ENCODE results near the gene PCDH9.

PCDH9 gene

DNA sequence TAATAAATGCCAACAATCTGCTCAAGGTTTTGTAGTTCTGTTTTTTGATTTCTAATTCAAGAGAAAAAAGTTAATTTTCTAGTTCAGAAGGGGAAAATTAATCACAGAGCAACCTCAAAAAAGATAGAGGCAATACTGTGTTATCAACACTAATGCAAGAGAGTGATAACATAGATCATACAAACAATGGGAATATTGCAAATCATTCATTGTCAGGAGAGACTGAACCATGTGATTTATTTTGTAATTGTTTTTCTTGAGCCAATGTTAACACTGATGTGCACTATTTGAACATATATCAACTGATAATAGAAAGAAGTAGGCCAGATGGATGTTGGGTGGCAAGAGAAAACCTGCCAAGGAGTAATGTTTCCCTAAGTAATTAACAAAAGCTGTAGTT is 19.9 kb downstream of the PCDH9 start:
- no peaks in the 10 kb centered on the region for H3K27me3 Mint-ChIP-seq
- DNase-seq (no peak), ATAC-seq (no peak)
- no peaks in the 10 kb centered on the region for H3K9me3 Mint-ChIP-seq
- H3K4me3 Mint-ChIP-seq: no peak overlapping the region
- H3K27ac Mint-ChIP-seq: no peak overlapping the region
- H3K36me3 Mint-ChIP-seq (ENCODE audit: low read depth): no peaks in the 10 kb centered on the region
- no peaks in the 10 kb centered on the region for H3K4me1 Mint-ChIP-seq

GRCh38 chr13:67208552-67208951 is 21.6 kb downstream of the PCDH9 start:
- no peaks in the 10 kb centered on the region for H3K36me3 Mint-ChIP-seq (ENCODE audit: low read depth)
- no peaks in the 10 kb centered on the region for H3K4me1 Mint-ChIP-seq
- H3K9me3 Mint-ChIP-seq: no peaks in the 10 kb centered on the region
- H3K4me3 Mint-ChIP-seq: no peak overlapping the region
- H3K27me3 Mint-ChIP-seq: no peaks in the 10 kb centered on the region
- DNase-seq (no peak), ATAC-seq (no peak)
- H3K27ac Mint-ChIP-seq: no peak overlapping the region

- Mint-ChIP-seq H3K9me3 (no peaks in the 10 kb centered on the region), H3K4me3 (no peak overlapping the region), H3K36me3 (ENCODE audit: low read depth) (no peaks in the 10 kb centered on the region), H3K27me3 (no peaks in the 10 kb centered on the region), H3K27ac (no peak overlapping the region), H3K4me1 (no peaks in the 10 kb centered on the region)
- DNase-seq: no peak
- ATAC-seq: no peak
Observed at GRCh38 chr13:67204764-67205163, 25.4 kb downstream of the PCDH9 start.

DNA sequence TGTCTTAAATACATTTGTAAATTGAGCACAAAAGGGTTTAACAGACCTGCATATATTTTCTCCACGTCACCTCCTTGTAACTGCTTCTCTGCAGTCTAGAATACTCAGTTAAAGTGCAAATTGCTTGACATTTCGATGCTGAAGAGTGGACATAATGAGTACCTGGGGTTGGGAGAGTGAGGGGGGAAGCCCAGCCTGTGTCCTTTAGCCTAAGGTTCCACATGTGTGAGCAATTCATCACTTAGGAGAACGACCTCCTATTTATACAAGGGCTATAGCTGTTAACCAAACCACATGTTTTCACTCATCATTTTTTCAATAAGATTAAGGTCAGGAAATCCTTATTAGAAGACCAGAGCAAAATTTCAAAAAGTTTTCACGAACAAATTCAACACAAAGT is 29.5 kb downstream of the PCDH9 start:
- H3K4me1 Mint-ChIP-seq: no peaks in the 10 kb centered on the region
- no peaks in the 10 kb centered on the region for H3K9me3 Mint-ChIP-seq
- H3K36me3 Mint-ChIP-seq (ENCODE audit: low read depth): no peaks in the 10 kb centered on the region
- no peak overlapping the region for H3K4me3 Mint-ChIP-seq
- ATAC-seq: no peak
- DNase-seq: no peak
- H3K27me3 Mint-ChIP-seq: no peaks in the 10 kb centered on the region
- H3K27ac Mint-ChIP-seq: no peak overlapping the region

DNA sequence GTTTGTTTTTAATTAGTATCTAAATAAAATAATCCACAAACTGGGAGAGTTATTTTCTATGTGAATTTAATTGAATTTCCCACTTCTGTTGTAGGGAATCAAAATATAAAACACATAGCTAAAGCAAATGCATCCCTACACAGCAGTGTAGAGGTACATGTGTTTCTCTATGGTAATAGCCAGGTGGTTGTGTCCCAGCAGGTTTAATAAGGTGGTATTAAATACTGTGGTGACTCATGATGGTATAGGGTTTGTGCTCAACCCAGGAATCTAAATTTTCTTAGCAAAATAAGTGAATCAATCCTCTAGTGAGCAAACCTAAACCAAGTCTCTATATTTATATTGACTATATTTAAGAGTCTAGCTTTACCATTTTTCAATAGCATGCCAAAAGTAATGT is 30.0 kb downstream of the PCDH9 start:
- Mint-ChIP-seq H3K27me3 (no peaks in the 10 kb centered on the region), H3K9me3 (no peaks in the 10 kb centered on the region), H3K27ac (no peak overlapping the region), H3K4me3 (no peak overlapping the region), H3K36me3 (ENCODE audit: low read depth) (no peaks in the 10 kb centered on the region), H3K4me1 (no peaks in the 10 kb centered on the region)
- DNase-seq: no peak
- ATAC-seq: no peak

DNA sequence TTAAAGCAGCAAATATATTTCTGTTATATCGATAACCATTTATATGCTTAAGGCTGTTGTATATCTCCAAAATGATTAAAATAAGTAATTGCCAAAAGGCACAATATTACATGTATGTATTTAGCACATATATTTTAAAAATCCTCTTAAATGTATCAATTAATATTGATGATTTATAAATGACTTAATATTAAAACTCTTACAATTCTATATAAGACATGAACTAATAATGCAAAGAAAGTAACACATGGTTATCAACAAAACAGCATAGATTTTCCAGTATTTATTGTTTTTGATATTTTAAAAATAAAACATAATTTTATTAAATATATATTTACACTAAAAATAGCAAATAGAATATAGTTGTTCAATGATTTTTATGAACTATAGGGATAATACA is 32.4 kb downstream of the PCDH9 start:
- H3K4me1 Mint-ChIP-seq: no peaks in the 10 kb centered on the region
- no peaks in the 10 kb centered on the region for H3K9me3 Mint-ChIP-seq
- no peak overlapping the region for H3K27ac Mint-ChIP-seq
- no peak for ATAC-seq
- H3K4me3 Mint-ChIP-seq: no peak overlapping the region
- no peak for DNase-seq
- H3K27me3 Mint-ChIP-seq: no peaks in the 10 kb centered on the region
- H3K36me3 Mint-ChIP-seq (ENCODE audit: low read depth): no peaks in the 10 kb centered on the region

- ATAC-seq: no peak
- Mint-ChIP-seq H3K27me3 (no peaks in the 10 kb centered on the region), H3K27ac (no peak overlapping the region), H3K4me1 (no peaks in the 10 kb centered on the region), H3K36me3 (ENCODE audit: low read depth) (no peaks in the 10 kb centered on the region), H3K4me3 (no peak overlapping the region), H3K9me3 (no peaks in the 10 kb centered on the region)
- DNase-seq: no peak
Observed at GRCh38 chr13:67193979-67194378, 36.2 kb downstream of the PCDH9 start.

DNA sequence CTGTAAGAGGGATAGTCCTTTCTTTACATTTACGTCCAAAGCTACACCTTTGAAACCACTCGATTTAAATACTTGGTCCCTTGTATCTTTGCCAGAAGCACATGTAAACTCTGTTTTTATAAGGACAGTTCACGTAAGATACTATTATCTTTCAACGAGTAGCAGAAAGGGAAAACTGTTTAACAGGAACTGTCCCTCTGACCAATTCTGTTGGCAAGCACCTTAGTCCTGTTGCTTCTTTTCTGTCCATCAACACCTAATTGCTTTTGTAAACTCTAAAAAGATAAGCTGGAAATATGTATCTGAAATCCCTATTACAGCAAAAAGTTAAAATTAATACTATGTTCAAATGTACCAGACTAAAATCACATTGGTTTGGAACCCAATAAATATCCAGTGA is 37.4 kb downstream of the PCDH9 start:
- H3K4me3 Mint-ChIP-seq: no peak overlapping the region
- H3K4me1 Mint-ChIP-seq: no peaks in the 10 kb centered on the region
- no peak overlapping the region for H3K27ac Mint-ChIP-seq
- DNase-seq (no peak), ATAC-seq (no peak)
- H3K27me3 Mint-ChIP-seq: no peaks in the 10 kb centered on the region
- H3K9me3 Mint-ChIP-seq: no peaks in the 10 kb centered on the region
- H3K36me3 Mint-ChIP-seq (ENCODE audit: low read depth): no peaks in the 10 kb centered on the region

- no peak for DNase-seq
- no peaks in the 10 kb centered on the region for H3K4me1 Mint-ChIP-seq
- H3K4me3 Mint-ChIP-seq: no peak overlapping the region
- no peak for ATAC-seq
- no peak overlapping the region for H3K27ac Mint-ChIP-seq
- no peaks in the 10 kb centered on the region for H3K9me3 Mint-ChIP-seq
- H3K27me3 Mint-ChIP-seq: no peaks in the 10 kb centered on the region
- no peaks in the 10 kb centered on the region for H3K36me3 Mint-ChIP-seq (ENCODE audit: low read depth)
Observed at GRCh38 chr13:67186995-67187569, 43.1 kb downstream of the PCDH9 start.

- H3K27ac Mint-ChIP-seq: no peak overlapping the region
- no peaks in the 10 kb centered on the region for H3K4me1 Mint-ChIP-seq
- no peak for DNase-seq
- no peak for ATAC-seq
- no peaks in the 10 kb centered on the region for H3K36me3 Mint-ChIP-seq (ENCODE audit: low read depth)
- no peak overlapping the region for H3K4me3 Mint-ChIP-seq
- H3K27me3 Mint-ChIP-seq: no peaks in the 10 kb centered on the region
- no peaks in the 10 kb centered on the region for H3K9me3 Mint-ChIP-seq
Observed at GRCh38 chr13:67184247-67184646, 45.9 kb downstream of the PCDH9 start.

DNA sequence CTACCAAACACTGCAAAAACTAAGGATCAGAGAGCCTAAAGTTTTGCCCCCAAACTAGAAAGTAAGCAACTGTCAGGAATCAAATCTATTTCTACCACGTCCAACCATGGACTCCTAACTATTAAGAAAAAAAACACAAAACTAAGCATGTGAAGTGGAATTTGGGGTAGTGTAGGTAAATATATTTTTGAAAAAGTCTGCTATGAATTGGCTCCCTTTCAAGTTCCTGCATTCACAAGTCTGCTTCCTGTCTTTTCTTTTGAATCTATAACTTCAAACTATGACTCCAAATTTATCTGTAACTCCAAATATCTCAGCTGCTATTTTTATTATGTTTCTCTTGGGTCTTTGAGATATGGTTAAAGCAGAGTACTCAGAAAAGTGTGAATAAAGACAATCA is 47.0 kb downstream of the PCDH9 start:
- Mint-ChIP-seq H3K9me3 (no peaks in the 10 kb centered on the region), H3K4me1 (no peaks in the 10 kb centered on the region), H3K4me3 (no peak overlapping the region), H3K27me3 (no peaks in the 10 kb centered on the region), H3K27ac (no peak overlapping the region), H3K36me3 (ENCODE audit: low read depth) (no peaks in the 10 kb centered on the region)
- ATAC-seq (no peak), DNase-seq (no peak)

DNA sequence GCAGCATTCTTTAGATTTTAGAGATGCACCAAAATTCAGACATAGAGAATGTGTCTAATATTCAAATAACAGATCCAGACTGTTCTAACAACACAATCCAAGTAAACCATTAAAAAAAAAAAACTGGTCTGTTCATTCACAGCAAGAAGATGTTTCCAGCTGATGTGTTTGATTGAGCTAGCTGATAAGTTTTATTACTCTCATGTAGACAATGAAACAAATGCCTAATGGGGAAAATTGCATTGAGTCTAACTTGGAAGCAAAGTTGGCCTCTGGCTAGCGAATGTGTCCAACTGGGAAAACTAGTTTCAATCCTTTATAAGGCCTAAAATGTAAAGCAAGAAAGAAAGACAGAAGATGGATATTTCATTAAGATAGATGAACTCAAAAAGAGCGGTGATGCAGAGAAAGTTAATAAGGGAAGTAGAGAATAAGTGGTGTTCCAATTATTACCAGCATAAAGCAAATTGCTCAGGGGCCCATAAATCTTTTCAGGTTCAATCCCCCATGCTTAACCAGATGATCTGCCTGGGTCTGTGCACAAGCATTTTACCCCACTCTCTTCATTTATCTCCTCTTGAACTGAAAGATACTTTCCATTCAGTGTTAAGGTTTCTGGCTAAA is 54.2 kb downstream of the PCDH9 start:
- no peak for DNase-seq
- Mint-ChIP-seq H3K4me3 (no peak overlapping the region), H3K36me3 (ENCODE audit: low read depth) (no peaks in the 10 kb centered on the region), H3K9me3 (peaks cover 3% of the 10 kb centered on the region), H3K27ac (no peak overlapping the region), H3K27me3 (no peaks in the 10 kb centered on the region), H3K4me1 (no peaks in the 10 kb centered on the region)
- no peak for ATAC-seq

DNA sequence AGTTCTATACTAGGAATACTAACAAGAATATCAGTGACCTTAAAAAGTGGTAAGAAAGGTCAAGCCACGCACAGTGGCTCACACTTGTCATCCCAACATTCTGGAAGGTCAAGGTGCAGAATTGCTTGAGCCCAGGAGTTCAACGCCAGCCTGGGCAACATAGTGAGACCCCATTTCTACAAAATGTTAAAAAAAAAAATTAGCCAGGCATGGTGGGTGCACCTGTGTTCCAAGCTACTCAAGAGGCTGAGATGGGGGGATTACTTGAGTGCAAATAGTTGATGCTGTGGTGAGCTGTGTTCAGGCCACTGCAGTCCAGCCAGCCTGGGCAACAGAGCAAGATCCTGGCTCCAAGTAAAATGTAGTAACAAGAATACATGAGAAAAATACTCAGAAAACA is 61.8 kb downstream of the PCDH9 start:
- H3K4me1 Mint-ChIP-seq: no peaks in the 10 kb centered on the region
- DNase-seq (no peak), ATAC-seq (no peak)
- H3K4me3 Mint-ChIP-seq: no peak overlapping the region
- H3K27me3 Mint-ChIP-seq: peaks cover 3% of the 10 kb centered on the region
- H3K36me3 Mint-ChIP-seq (ENCODE audit: low read depth): no peaks in the 10 kb centered on the region
- no peaks in the 10 kb centered on the region for H3K9me3 Mint-ChIP-seq
- H3K27ac Mint-ChIP-seq: no peak overlapping the region

- DNase-seq (no peak), ATAC-seq (no peak)
- Mint-ChIP-seq H3K9me3 (no peaks in the 10 kb centered on the region), H3K4me1 (no peaks in the 10 kb centered on the region), H3K27me3 (peaks cover 3% of the 10 kb centered on the region), H3K27ac (no peak overlapping the region), H3K36me3 (ENCODE audit: low read depth) (no peaks in the 10 kb centered on the region), H3K4me3 (no peak overlapping the region)
Observed at GRCh38 chr13:67167420-67167819, 62.7 kb downstream of the PCDH9 start.

GRCh38 chr13:67161176-67161575 is 69.0 kb downstream of the PCDH9 start:
- H3K9me3 Mint-ChIP-seq: no peaks in the 10 kb centered on the region
- H3K4me1 Mint-ChIP-seq: no peaks in the 10 kb centered on the region
- H3K27me3 Mint-ChIP-seq: peaks cover 3% of the 10 kb centered on the region
- H3K36me3 Mint-ChIP-seq (ENCODE audit: low read depth): no peaks in the 10 kb centered on the region
- H3K4me3 Mint-ChIP-seq: no peak overlapping the region
- ATAC-seq: no peak
- no peak for DNase-seq
- H3K27ac Mint-ChIP-seq: no peak overlapping the region

GRCh38 chr13:67158903-67159302 is 71.2 kb downstream of the PCDH9 start:
- DNase-seq: no peak
- no peak overlapping the region for H3K4me3 Mint-ChIP-seq
- H3K27me3 Mint-ChIP-seq: no peaks in the 10 kb centered on the region
- H3K36me3 Mint-ChIP-seq (ENCODE audit: low read depth): no peaks in the 10 kb centered on the region
- no peak overlapping the region for H3K27ac Mint-ChIP-seq
- H3K4me1 Mint-ChIP-seq: no peaks in the 10 kb centered on the region
- ATAC-seq: no peak
- H3K9me3 Mint-ChIP-seq: no peaks in the 10 kb centered on the region

Data from activated naive CD8-positive, alpha-beta T cell treated with anti-CD3 and anti-CD28 coated beads, Interleukin-2, amount 50 U/mL, for 24 hours (primary cell).